D721Med (cell line): Measurements from ENCODE around the gene WRNIP1.

Source experiments
- DNase-seq: peaks from one replicate; pipeline ENCODE4 v3.0.0; 2011; ENCODE audit warnings: low spot score; ENCODE audit not compliant: insufficient read length
- FAIRE-seq: peaks from 2 replicates; lab custom pipeline; 2011; peaks lifted over from hg19 to GRCh38; lab: Jason Lieb, UNC
- TF ChIP-seq, protein P1 (sequence below): IDR thresholded peaks from 2 replicates; pipeline ENCODE4 v1.5.1; 2012; ENCODE audit warnings: mild to moderate bottlenecking, control low read depth; ENCODE audit not compliant: insufficient read depth; ENCODE audit errors: missing control alignments

WRNIP1 gene

GRCh38 chr6:2753743-2754142, 11.4 kb upstream of the WRNIP1 start:
- TF ChIP-seq, protein P1, sequence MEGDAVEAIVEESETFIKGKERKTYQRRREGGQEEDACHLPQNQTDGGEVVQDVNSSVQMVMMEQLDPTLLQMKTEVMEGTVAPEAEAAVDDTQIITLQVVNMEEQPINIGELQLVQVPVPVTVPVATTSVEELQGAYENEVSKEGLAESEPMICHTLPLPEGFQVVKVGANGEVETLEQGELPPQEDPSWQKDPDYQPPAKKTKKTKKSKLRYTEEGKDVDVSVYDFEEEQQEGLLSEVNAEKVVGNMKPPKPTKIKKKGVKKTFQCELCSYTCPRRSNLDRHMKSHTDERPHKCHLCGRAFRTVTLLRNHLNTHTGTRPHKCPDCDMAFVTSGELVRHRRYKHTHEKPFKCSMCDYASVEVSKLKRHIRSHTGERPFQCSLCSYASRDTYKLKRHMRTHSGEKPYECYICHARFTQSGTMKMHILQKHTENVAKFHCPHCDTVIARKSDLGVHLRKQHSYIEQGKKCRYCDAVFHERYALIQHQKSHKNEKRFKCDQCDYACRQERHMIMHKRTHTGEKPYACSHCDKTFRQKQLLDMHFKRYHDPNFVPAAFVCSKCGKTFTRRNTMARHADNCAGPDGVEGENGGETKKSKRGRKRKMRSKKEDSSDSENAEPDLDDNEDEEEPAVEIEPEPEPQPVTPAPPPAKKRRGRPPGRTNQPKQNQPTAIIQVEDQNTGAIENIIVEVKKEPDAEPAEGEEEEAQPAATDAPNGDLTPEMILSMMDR: no peak
- FAIRE-seq: no peak
- DNase-seq: no peak

GRCh38 chr6:2754393-2754792, 10.8 kb upstream of the WRNIP1 start:
- no peak for DNase-seq
- FAIRE-seq: no peak
- TF ChIP-seq, protein P1: no peak

- FAIRE-seq: no peak
- DNase-seq: no peak
Observed at GRCh38 chr6:2754911-2755310, 10.3 kb upstream of the WRNIP1 start.

GRCh38 chr6:2755456-2755855, 9.7 kb upstream of the WRNIP1 start:
- TF ChIP-seq, protein P1: no peak
- no peak for FAIRE-seq
- DNase-seq: no peak

More at GRCh38 chr6:2754911-2755310, 10.3 kb upstream of the WRNIP1 start:
- TF ChIP-seq, protein P1: no peak

- TF ChIP-seq, protein P1: no peak
- no peak for FAIRE-seq
- no peak for DNase-seq
Observed at GRCh38 chr6:2756241-2756640, 9.0 kb upstream of the WRNIP1 start.

GRCh38 chr6:2756687-2757224, 8.4 kb upstream of the WRNIP1 start:
- DNase-seq (no peak), FAIRE-seq (no peak)
- TF ChIP-seq, protein P1: no peak

GRCh38 chr6:2758980-2759379, 6.2 kb upstream of the WRNIP1 start:
- DNase-seq (no peak), FAIRE-seq (no peak)
- TF ChIP-seq, protein P1: no peak
